ENCODE data around the gene MTHFD1L.

GRCh38 chr6:150967381-150967780, 101.9 kb downstream of the MTHFD1L start:
- TF ChIP-seq POLR2A (IDR thresholded peaks at IDR 0.05; ENCODE audit: low read depth, low read length), result no peak
- TF ChIP-seq MXI1 (IDR thresholded peaks at IDR 0.05; ENCODE audit: borderline replicate concordance, low read depth, low read length), result no peak
- no peak for TF ChIP-seq CTCF (conservative IDR thresholded peaks at IDR 0.05; ENCODE audit: low read depth, low read length)
- TF ChIP-seq RAD21 (IDR thresholded peaks at IDR 0.05; ENCODE audit: low read length), result no peak
- TF ChIP-seq ELK1 (IDR thresholded peaks at IDR 0.05; ENCODE audit: borderline replicate concordance, low read depth, low read length), result no peak
- TF ChIP-seq FOS (IDR thresholded peaks at IDR 0.05; ENCODE audit: low read depth, low read length), result no peak
- no peak for TF ChIP-seq CEBPB (IDR thresholded peaks at IDR 0.05; ENCODE audit: low read depth, low read length)
- TF ChIP-seq BHLHE40 (IDR thresholded peaks at IDR 0.05; ENCODE audit: low read depth, low read length), result no peak
- TF ChIP-seq RFX5 (IDR thresholded peaks at IDR 0.05; ENCODE audit: low read depth, low read length), result no peak
- no peak for TF ChIP-seq MAFK (IDR thresholded peaks at IDR 0.05; ENCODE audit: low read depth, low read length)
- no peak for TF ChIP-seq NFE2L2 (IDR thresholded peaks at IDR 0.05; ENCODE audit: low read depth, low read length)
- TF ChIP-seq USF2 (IDR thresholded peaks at IDR 0.05; ENCODE audit: low read depth, low read length), result no peak
- TF ChIP-seq SMC3 (IDR thresholded peaks at IDR 0.05; ENCODE audit: low read depth, low read length), result no peak
